Ascending aorta (tissue), 2 donors: ENCODE results near the gene SLC25A6. TPM values are rescaled to one million over a fixed set of nuclear protein-coding genes. Genes with fewer than 3 reads are reported as not detected.
"Not testable (repeated sequence)": the region's sequence is repeated elsewhere in the genome, so short reads cannot be mapped to it uniquely, and the experiment has no call there.

ENCODE experiments used
- DNase-seq, 2 donors: peaks; one replicate each; pipeline ENCODE4 v3.0.0-alpha.2; 2019; ENCODE audit warnings: low spot score in 2 of 2
- H3K27ac ChIP-seq, 2 donors: fragments of 200-600 bp; sonication (generic); one replicate each; pipeline ENCODE4 v1.5.1; 2016 to 2017; ENCODE audit warnings: mild to moderate bottlenecking in 1 of 2
- H3K27me3 ChIP-seq: fragments of 200-600 bp; sonication (generic); one replicate; pipeline ENCODE4 v1.5.1; 2017
- H3K36me3 ChIP-seq, 2 donors: fragments of 200-600 bp; sonication (generic); one replicate each; pipeline ENCODE4 v1.5.1; 2016
- H3K4me1 ChIP-seq, 2 donors: fragments of 200-600 bp; sonication (generic); one replicate each; pipeline ENCODE4 v1.5.1; 2016 to 2017; ENCODE audit warnings: mild to moderate bottlenecking in 1 of 2
- H3K4me3 ChIP-seq, 2 donors: fragments of 200-600 bp; sonication (generic); one replicate each; pipeline ENCODE4 v1.5.1; 2016 to 2017; ENCODE audit warnings: mild to moderate bottlenecking in 1 of 2
- H3K9me3 ChIP-seq, 2 donors: fragments of 200-600 bp; sonication (generic); one replicate each; pipeline ENCODE4 v1.5.1; 2016
- CTCF ChIP-seq, 3 experiments: fragments of 200-600 bp in 2 of 3; fragments of 450-650 bp in 1 of 3; sonication (generic) in 2 of 3; IDR thresholded peaks; one replicate each; pipeline ENCODE4 v1.5.1; 2016 to 2019; ENCODE audit warnings: antibody characterized with exemption in 3 of 3, mild to moderate bottlenecking in 1 of 3, moderate library complexity in 1 of 3
- intact Hi-C: fragments of 100-400 bp; cut with DNase I; formaldehyde crosslinking; loops from one replicate; pipeline ENCODE4 v1.15.1; 2023
- total RNA-seq: library from RNA; depleted of rRNA; stranded (reverse); fragments of >200 nt; gene quantifications from one replicate; pipeline ENCODE4 v1.1.0, GENCODE V29; 2016

Gene SLC25A6
- total RNA-seq, 1 donor from 2014 or later: 535 TPM

DNA sequence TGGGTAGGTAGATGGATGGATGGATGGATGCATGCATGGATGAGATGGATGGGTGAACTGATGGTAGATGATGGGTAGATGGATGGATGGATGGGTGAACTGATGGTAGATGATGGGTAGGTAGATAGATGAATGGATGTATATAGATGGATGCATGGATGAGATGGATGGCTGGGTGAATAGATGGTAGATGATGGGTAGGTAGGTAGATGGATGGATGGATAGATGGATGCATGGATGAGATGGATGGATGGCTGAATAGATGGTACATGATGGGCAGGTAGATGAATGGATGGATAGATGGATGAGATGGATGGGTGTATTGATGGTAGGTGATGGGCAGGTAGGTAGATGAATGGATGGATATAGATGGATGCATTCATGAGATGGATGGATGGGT is 15.1 kb upstream of the SLC25A6 start:
- no peak overlapping the region for H3K27ac ChIP-seq
- no peak overlapping the region for H3K4me3 ChIP-seq
- DNase-seq: no peak
- H3K9me3 ChIP-seq: no peaks in the 10 kb centered on the region
- intact Hi-C loops: no loop called here
- no peaks in the 10 kb centered on the region for H3K27me3 ChIP-seq
- TF ChIP-seq CTCF (IDR thresholded peaks at IDR 0.05): no peak
- peaks cover 33 to 59% of the 10 kb centered on the region in 2 donors for H3K36me3 ChIP-seq
- no peaks in the 10 kb centered on the region for H3K4me1 ChIP-seq

GRCh38 chrX:1405769-1406168 is 13.9 kb upstream of the SLC25A6 start:
- H3K36me3 ChIP-seq: peaks cover 43 to 58% of the 10 kb centered on the region in 2 donors
- H3K4me3 ChIP-seq, H3K4me1 ChIP-seq, DNase-seq, H3K27me3 ChIP-seq, H3K9me3 ChIP-seq, intact Hi-C loops, H3K27ac ChIP-seq: not testable (repeated sequence)

GRCh38 chrX:1403867-1404266 is 12.0 kb upstream of the SLC25A6 start:
- H3K4me3 ChIP-seq, H3K9me3 ChIP-seq, DNase-seq, H3K27ac ChIP-seq, H3K27me3 ChIP-seq, intact Hi-C loops, H3K4me1 ChIP-seq: not testable (repeated sequence)
- H3K36me3 ChIP-seq: peaks cover 43 to 58% of the 10 kb centered on the region in 2 donors

DNA sequence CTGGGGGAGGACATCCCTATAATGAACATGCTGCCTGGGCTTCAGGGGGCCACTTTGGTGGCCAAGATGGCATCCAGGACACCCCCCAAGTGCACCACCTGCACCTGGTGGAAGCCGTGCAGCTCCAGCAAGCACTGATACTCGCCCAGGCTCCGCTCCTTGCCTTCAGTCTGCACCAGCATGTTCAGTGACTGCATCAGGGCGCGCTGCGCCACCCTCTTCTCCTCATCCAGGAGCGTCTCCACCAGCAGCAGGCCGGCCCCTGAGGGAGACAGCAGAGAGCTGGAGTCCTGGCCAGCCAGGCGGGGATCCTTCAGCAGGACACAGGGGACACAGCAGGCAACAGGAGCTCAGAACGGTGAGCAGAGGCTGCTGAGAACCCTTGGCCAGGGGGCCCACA is 11.3 kb upstream of the SLC25A6 start:
- Histone ChIP-seq H3K36me3 (peaks cover 43 to 58% of the 10 kb centered on the region in 2 donors), H3K27ac (no peak overlapping the region), H3K4me3 (no peak overlapping the region), H3K27me3 (no peaks in the 10 kb centered on the region), H3K4me1 (no peaks in the 10 kb centered on the region), H3K9me3 (no peaks in the 10 kb centered on the region)
- TF ChIP-seq CTCF (IDR thresholded peaks at IDR 0.05): no peak
- no peak for DNase-seq
- intact Hi-C loops: no loop called here

DNA sequence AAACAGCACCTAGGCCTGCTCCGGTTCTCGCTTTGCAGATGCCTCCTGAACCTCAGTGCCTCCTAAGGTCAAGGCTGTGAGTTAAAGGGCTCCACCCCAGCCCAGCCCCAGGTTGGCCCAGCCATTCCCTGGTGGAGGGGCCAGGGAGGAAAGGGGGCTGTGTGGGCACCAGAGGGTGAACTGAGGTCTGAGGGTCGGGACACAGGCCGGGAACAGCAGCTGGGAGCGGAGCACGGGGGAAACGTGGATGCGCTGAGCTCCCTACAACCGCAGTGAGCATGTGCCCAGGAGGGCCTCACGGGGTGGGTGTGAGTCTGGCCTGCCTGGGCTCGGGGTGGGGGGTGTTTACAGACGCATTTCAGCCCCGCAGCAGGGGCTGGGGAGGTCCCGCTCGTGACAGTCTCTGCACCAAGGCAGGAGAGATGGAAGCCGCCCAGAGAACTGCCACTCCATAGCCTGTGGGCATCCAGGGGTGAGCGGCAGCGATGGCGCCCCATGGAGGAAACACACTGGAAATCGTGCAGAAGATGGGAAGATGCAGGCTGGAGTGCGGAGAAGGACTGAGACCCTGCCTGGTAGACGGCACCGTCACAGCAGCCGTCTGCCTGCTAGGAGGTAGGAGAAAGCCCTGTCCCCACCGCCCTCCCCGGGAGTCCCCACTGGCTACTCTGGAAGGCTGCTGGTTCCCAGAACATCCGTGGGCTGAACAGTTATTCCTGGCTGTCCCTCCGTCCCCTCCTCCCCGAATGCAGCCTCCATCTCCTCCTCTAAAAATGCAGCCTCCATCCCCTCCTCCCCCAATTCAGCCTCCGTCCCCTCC is 9.9 kb upstream of the SLC25A6 start:
- Histone ChIP-seq H3K27me3 (no peaks in the 10 kb centered on the region), H3K4me3 (no peak overlapping the region), H3K36me3 (peaks cover 38 to 47% of the 10 kb centered on the region in 2 donors), H3K9me3 (no peaks in the 10 kb centered on the region), H3K4me1 (no peaks in the 10 kb centered on the region), H3K27ac (no peak overlapping the region)
- DNase-seq: no peak
- intact Hi-C loops: no loop called here
- no peak for TF ChIP-seq CTCF (IDR thresholded peaks at IDR 0.05)

DNA sequence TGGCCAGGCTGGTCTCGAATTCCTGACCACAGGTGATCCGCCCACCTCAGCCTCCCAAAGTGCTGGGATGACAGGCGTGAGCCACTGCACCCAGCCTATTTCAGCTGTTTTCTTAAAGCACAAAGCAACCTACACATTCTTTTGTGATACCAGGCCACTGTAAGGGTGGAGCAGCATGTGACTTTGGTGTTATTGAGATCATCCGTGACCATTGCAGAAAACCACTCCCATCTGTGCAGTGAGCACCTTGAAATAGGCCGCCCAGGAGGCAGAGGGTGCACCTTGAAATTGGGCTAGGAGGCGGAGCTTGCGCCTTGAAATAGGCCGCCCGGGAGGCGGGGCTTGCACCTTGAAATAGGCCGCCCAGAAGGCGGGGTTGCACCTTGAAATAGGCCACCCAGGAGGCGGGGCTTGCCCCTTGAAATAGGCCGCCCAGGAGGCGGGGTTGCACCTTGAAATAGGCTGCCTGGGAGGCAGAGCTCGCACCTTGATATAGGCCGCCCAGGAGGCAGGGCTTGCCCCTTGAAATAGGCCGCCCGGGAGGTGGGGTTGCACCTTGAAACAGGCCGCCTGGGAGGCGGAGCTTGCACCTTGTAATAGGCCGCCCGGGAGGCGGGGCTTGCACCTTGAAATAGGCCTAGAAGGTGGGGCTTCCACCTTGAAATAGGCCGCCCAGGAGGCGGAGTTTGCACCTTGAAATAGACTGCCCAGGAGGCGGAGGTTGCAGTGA is 9.0 kb upstream of the SLC25A6 start:
- H3K27me3 ChIP-seq: no peaks in the 10 kb centered on the region
- intact Hi-C loops: no loop called here
- H3K27ac ChIP-seq: no peak overlapping the region
- H3K9me3 ChIP-seq: no peaks in the 10 kb centered on the region
- no peak for DNase-seq
- H3K4me3 ChIP-seq: no peak overlapping the region
- no peaks in the 10 kb centered on the region for H3K4me1 ChIP-seq
- no peak for TF ChIP-seq CTCF (IDR thresholded peaks at IDR 0.05)
- H3K36me3 ChIP-seq: peaks cover 29 to 38% of the 10 kb centered on the region in 2 donors
